HL-60 (cell line): ENCODE measurements around the gene PLXNA3.

Source experiments
- DNase-seq, 2 experiments: peaks; one replicate each; pipeline ENCODE4 v3.0.0-alpha.2; 2010 to 2020; ENCODE audit warnings: low read depth in 1 of 2, low spot score in 1 of 2
- H3K27ac ChIP-seq: fragments of 250-450 bp; sonication (Bioruptor Pico); replicated peaks from 2 replicates; pipeline ENCODE4 v1.5.1; 2020; ENCODE audit warnings: mild to moderate bottlenecking, moderate library complexity
- H3K27me3 ChIP-seq: fragments of 250-450 bp; sonication (Bioruptor Pico); 2 replicates; pipeline ENCODE4 v1.5.1; 2021; ENCODE audit warnings: mild to moderate bottlenecking, moderate library complexity; ENCODE audit not compliant: insufficient read depth, poor library complexity, severe bottlenecking
- H3K4me3 ChIP-seq: replicated peaks from 2 replicates; pipeline ENCODE4 v1.5.1; 2011; ENCODE audit warnings: mild to moderate bottlenecking, control low read depth, low read length; ENCODE audit not compliant: insufficient read depth
- GABPA ChIP-seq: IDR thresholded peaks from 2 replicates; pipeline ENCODE4 v1.6.1; 2012; ENCODE audit warnings: low read depth
- POLR2AphosphoS5 ChIP-seq: IDR thresholded peaks from 2 replicates; pipeline ENCODE4 v1.6.1; 2012; ENCODE audit warnings: low read depth
- SPI1 ChIP-seq: IDR thresholded peaks from 2 replicates; pipeline ENCODE4 v1.6.1; 2012; ENCODE audit warnings: low read depth, mild to moderate bottlenecking, borderline replicate concordance
- TF ChIP-seq, protein P1 (sequence below): IDR thresholded peaks from 2 replicates; pipeline ENCODE4 v1.6.1; 2012; ENCODE audit warnings: low read depth; ENCODE audit not compliant: insufficient replicate concordance
- TF ChIP-seq, protein P2 (sequence below): IDR thresholded peaks from one replicate; pipeline ENCODE4 v1.5.1; 2011; ENCODE audit warnings: low read length, control low read depth, inconsistent platforms; ENCODE audit not compliant: insufficient read depth

PLXNA3 gene

DNA sequence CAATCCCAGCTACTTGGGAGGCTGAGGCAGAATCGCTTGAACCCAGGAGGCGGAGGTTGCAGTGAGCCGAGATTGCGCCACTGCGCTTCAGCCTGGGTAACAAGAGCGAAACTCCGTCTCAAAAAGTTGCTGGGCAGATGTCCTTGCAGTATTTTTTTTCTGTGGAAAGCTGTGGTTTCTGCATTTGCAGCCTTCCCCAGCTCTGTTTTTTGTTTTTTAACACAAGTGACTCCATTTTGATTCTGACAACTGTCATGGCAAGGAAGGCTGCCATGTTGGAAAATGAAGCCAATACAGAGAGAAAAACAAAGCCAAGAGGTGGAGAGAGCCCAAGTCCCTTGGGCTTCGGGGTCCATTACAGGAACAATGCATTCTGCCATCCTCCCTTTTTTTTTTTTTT, 44.0 kb downstream of the PLXNA3 start:
- TF ChIP-seq, protein P1, sequence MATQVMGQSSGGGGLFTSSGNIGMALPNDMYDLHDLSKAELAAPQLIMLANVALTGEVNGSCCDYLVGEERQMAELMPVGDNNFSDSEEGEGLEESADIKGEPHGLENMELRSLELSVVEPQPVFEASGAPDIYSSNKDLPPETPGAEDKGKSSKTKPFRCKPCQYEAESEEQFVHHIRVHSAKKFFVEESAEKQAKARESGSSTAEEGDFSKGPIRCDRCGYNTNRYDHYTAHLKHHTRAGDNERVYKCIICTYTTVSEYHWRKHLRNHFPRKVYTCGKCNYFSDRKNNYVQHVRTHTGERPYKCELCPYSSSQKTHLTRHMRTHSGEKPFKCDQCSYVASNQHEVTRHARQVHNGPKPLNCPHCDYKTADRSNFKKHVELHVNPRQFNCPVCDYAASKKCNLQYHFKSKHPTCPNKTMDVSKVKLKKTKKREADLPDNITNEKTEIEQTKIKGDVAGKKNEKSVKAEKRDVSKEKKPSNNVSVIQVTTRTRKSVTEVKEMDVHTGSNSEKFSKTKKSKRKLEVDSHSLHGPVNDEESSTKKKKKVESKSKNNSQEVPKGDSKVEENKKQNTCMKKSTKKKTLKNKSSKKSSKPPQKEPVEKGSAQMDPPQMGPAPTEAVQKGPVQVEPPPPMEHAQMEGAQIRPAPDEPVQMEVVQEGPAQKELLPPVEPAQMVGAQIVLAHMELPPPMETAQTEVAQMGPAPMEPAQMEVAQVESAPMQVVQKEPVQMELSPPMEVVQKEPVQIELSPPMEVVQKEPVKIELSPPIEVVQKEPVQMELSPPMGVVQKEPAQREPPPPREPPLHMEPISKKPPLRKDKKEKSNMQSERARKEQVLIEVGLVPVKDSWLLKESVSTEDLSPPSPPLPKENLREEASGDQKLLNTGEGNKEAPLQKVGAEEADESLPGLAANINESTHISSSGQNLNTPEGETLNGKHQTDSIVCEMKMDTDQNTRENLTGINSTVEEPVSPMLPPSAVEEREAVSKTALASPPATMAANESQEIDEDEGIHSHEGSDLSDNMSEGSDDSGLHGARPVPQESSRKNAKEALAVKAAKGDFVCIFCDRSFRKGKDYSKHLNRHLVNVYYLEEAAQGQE: no peak
- no peak for TF ChIP-seq SPI1
- TF ChIP-seq, protein P2, sequence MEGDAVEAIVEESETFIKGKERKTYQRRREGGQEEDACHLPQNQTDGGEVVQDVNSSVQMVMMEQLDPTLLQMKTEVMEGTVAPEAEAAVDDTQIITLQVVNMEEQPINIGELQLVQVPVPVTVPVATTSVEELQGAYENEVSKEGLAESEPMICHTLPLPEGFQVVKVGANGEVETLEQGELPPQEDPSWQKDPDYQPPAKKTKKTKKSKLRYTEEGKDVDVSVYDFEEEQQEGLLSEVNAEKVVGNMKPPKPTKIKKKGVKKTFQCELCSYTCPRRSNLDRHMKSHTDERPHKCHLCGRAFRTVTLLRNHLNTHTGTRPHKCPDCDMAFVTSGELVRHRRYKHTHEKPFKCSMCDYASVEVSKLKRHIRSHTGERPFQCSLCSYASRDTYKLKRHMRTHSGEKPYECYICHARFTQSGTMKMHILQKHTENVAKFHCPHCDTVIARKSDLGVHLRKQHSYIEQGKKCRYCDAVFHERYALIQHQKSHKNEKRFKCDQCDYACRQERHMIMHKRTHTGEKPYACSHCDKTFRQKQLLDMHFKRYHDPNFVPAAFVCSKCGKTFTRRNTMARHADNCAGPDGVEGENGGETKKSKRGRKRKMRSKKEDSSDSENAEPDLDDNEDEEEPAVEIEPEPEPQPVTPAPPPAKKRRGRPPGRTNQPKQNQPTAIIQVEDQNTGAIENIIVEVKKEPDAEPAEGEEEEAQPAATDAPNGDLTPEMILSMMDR: no peak
- no peak for TF ChIP-seq GABPA
- no peak for TF ChIP-seq POLR2AphosphoS5
- no peak for DNase-seq
- H3K27me3 ChIP-seq: no peaks in the 10 kb centered on the region
- H3K27ac ChIP-seq: no peak overlapping the region
- no peak overlapping the region for H3K4me3 ChIP-seq

DNA sequence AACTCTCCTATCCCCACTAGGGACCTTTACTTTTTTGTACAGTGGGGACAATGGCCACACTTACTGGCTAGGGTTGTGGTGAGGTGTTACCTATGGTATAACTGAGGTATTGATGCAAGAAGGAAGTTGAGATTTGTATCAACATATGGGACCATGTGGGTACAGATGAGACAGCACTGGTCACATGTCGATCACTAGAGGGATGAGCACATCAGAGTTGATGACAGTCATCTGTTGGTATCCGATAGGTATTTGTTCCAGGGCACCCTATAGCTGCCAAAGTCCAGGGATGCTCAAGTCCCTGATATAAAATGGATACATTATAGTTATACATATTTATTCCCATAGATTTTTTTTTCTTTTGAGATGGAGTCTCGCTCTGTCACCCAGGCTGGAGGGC, 44.9 kb downstream of the PLXNA3 start:
- DNase-seq: no peak
- Histone ChIP-seq H3K4me3 (no peak overlapping the region), H3K27me3 (no peaks in the 10 kb centered on the region), H3K27ac (no peak overlapping the region)
- TF ChIP-seq SPI1: no peak
- no peak for TF ChIP-seq GABPA
- TF ChIP-seq POLR2AphosphoS5: no peak
- TF ChIP-seq, protein P1: no peak
- TF ChIP-seq, protein P2: no peak

GRCh38 chrX:154505734-154506133, 47.7 kb downstream of the PLXNA3 start:
- TF ChIP-seq, protein P1: no peak
- no peak for TF ChIP-seq GABPA
- TF ChIP-seq SPI1: no peak
- TF ChIP-seq, protein P2: no peak
- no peak for TF ChIP-seq POLR2AphosphoS5
- Histone ChIP-seq H3K27ac (no peak overlapping the region), H3K27me3 (no peaks in the 10 kb centered on the region), H3K4me3 (no peak overlapping the region)
- no peak for DNase-seq
